Activated CD8-positive, alpha-beta memory T cell treated with anti-CD3 and anti-CD28 coated beads, Interleukin-2, amount 50 U/mL, for 4 hours (primary cell): ENCODE results near the gene ANXA8L1.
"Not testable (repeated sequence)": the region's sequence is repeated elsewhere in the genome, so short reads cannot be mapped to it uniquely, and the experiment has no call there.

Experiments used
- DNase-seq: peaks from one replicate; pipeline ENCODE4 v3.0.0-alpha.2; 2020

ANXA8L1 gene

GRCh38 chr10:46375406-46375805 lies at the start of gene ANXA8L1:
Gene ANXA8L1, plus strand, starts transcription at chr10:46375776. Its CDS starts 76 bp downstream, at chr10:46375852.
- not testable (repeated sequence) for DNase-seq

- DNase-seq, result no peak
Observed at GRCh38 chr10:46326066-46326465, 49.5 kb upstream of the ANXA8L1 start.

- no peak for DNase-seq
Observed at GRCh38 chr10:46326971-46327370, 48.6 kb upstream of the ANXA8L1 start.

GRCh38 chr10:46327685-46328084 lies 47.9 kb upstream of the ANXA8L1 start:
- DNase-seq, result no peak

- DNase-seq, result no peak
Observed at GRCh38 chr10:46328853-46329689, 46.5 kb upstream of the ANXA8L1 start.

- DNase-seq, result no peak
Observed at GRCh38 chr10:46329690-46330016, 45.9 kb upstream of the ANXA8L1 start.

GRCh38 chr10:46330894-46331293 lies 44.7 kb upstream of the ANXA8L1 start:
- DNase-seq, result no peak

- DNase-seq, result not testable (repeated sequence)
Observed at GRCh38 chr10:46365484-46365883, 10.1 kb upstream of the ANXA8L1 start.

- not testable (repeated sequence) for DNase-seq
Observed at GRCh38 chr10:46367209-46367608, 8.4 kb upstream of the ANXA8L1 start.

GRCh38 chr10:46367666-46368240 lies 7.8 kb upstream of the ANXA8L1 start:
- DNase-seq, result not testable (repeated sequence)

GRCh38 chr10:46368956-46369355 lies 6.6 kb upstream of the ANXA8L1 start:
- DNase-seq, result not testable (repeated sequence)

GRCh38 chr10:46374410-46374809 lies 1.2 kb upstream of the ANXA8L1 start:
- DNase-seq, result not testable (repeated sequence)

- not testable (repeated sequence) for DNase-seq
Observed at GRCh38 chr10:46377022-46377421, 1.4 kb downstream of the ANXA8L1 start.

GRCh38 chr10:46377651-46378050 lies 2.1 kb downstream of the ANXA8L1 start:
- not testable (repeated sequence) for DNase-seq

GRCh38 chr10:46378108-46378507 lies 2.5 kb downstream of the ANXA8L1 start:
- DNase-seq, result not testable (repeated sequence)

GRCh38 chr10:46379233-46379848 lies 3.8 kb downstream of the ANXA8L1 start:
- not testable (repeated sequence) for DNase-seq

GRCh38 chr10:46385858-46386257 lies 10.3 kb downstream of the ANXA8L1 start:
- DNase-seq, result not testable (repeated sequence)

GRCh38 chr10:46386694-46387093 lies 11.1 kb downstream of the ANXA8L1 start:
- DNase-seq, result not testable (repeated sequence)

- DNase-seq, result not testable (repeated sequence)
Observed at GRCh38 chr10:46387309-46387902, 11.8 kb downstream of the ANXA8L1 start.

- not testable (repeated sequence) for DNase-seq
Observed at GRCh38 chr10:46391422-46391821, 15.8 kb downstream of the ANXA8L1 start.

- not testable (repeated sequence) for DNase-seq
Observed at GRCh38 chr10:46396441-46397279, 21.1 kb downstream of the ANXA8L1 start.

- DNase-seq, result not testable (repeated sequence)
Observed at GRCh38 chr10:46397767-46398166, 22.2 kb downstream of the ANXA8L1 start.
